Transverse colon (tissue), 4 donors: ENCODE results near the gene CPLX4. TPM values are rescaled to one million over a fixed set of nuclear protein-coding genes. Genes with fewer than 3 reads are reported as not detected.
"Not testable (repeated sequence)": the region's sequence is repeated elsewhere in the genome, so short reads cannot be mapped to it uniquely, and the experiment has no call there.

Source experiments
- DNase-seq: peaks from one replicate; pipeline ENCODE4 v3.0.0-alpha.2; 2019
- H3K27ac ChIP-seq, 4 donors: fragments of 200-600 bp; sonication (generic); 2 replicates each; pipeline ENCODE4 v1.5.1; 2016 to 2018; ENCODE audit warnings: inconsistent platforms in 4 of 4
- H3K27me3 ChIP-seq: fragments of 200-600 bp; sonication (generic); 2 replicates; pipeline ENCODE4 v1.5.1; 2017; ENCODE audit warnings: inconsistent platforms
- H3K36me3 ChIP-seq, 4 donors: fragments of 200-600 bp; sonication (generic); 2 replicates each; pipeline ENCODE4 v1.5.1; 2017 to 2019; ENCODE audit warnings: inconsistent platforms in 4 of 4
- H3K4me1 ChIP-seq, 4 donors: fragments of 200-600 bp; sonication (generic); 2 replicates each; pipeline ENCODE4 v1.5.1; 2017 to 2020; ENCODE audit warnings: inconsistent platforms in 4 of 4
- H3K4me3 ChIP-seq, 4 donors: fragments of 200-600 bp; sonication (generic); 1 replicate in 1 of 4; 2 replicates in 3 of 4; pipeline versions ENCODE4 v1.5.1 to v1.6.1; 2017 to 2019; ENCODE audit warnings: inconsistent platforms in 4 of 4
- H3K9me3 ChIP-seq, 2 donors: fragments of 200-600 bp; sonication (generic); 2 replicates each; pipeline ENCODE4 v1.5.1; 2017 to 2019; ENCODE audit warnings: inconsistent platforms in 2 of 2
- CTCF ChIP-seq, 5 experiments: fragments of 200-600 bp in 3 of 5; fragments of 450-650 bp in 2 of 5; sonication (generic) in 3 of 5; IDR thresholded peaks; 1 replicate in 2 of 5; 2 replicates in 3 of 5; pipeline ENCODE4 v1.5.1; 2016 to 2017; ENCODE audit warnings: antibody characterized with exemption in 5 of 5, inconsistent platforms in 3 of 5, mild to moderate bottlenecking in 2 of 5, moderate library complexity in 1 of 5
- EP300 ChIP-seq: sonication (generic); formaldehyde crosslinking; IDR thresholded peaks from one replicate; pipeline ENCODE4 v1.6.1; 2017; ENCODE audit warnings: antibody characterized with exemption, low read depth
- POLR2A ChIP-seq: fragments of 450-650 bp; IDR thresholded peaks from one replicate; pipeline ENCODE4 v1.6.1; 2016; ENCODE audit warnings: antibody characterized with exemption, mild to moderate bottlenecking, moderate library complexity
- POLR2AphosphoS5 ChIP-seq, 3 donors: sonication (generic); formaldehyde crosslinking; IDR thresholded peaks; one replicate each; pipeline ENCODE4 v1.6.1; 2016; ENCODE audit warnings: antibody characterized with exemption in 3 of 3
- WGBS, 2 donors: methylation state at CpG; one replicate each; pipeline ENCODE4 v1.1.5; 2018; ENCODE audit warnings: low coverage in 1 of 2; 5-methylcytosine and 5-hydroxymethylcytosine counted together
- in situ Hi-C, 4 donors: fragments of 200-750 bp; cut with MboI; loops; one replicate each; pipeline versions ENCODE4 v1.15.0 to v1.15.1; 2017; ENCODE audit warnings: low sequenced_read_pairs in 3 of 4, low pct_ligation_motif_present in 1 of 4, low pct_unique_long_range_greater_than_20kb in 1 of 4
- intact Hi-C: fragments of 100-400 bp; cut with DNase I; formaldehyde crosslinking; loops from one replicate; pipeline ENCODE4 v1.15.1; 2023; ENCODE audit warnings: low total_unique reads
- total RNA-seq, 4 donors: library from RNA; depleted of rRNA; stranded (reverse); fragments of >200 nt; gene quantifications; one replicate each; pipeline ENCODE4 v1.1.0, GENCODE V29; 2016

The CPLX4 gene
- total RNA-seq, 4 donors from 2014 or later: not detected

GRCh38 chr18:59263661-59264060 lies 54.8 kb downstream of the CPLX4 start:
- DNase-seq: no peak
- H3K27me3 ChIP-seq: peaks cover 62% of the 10 kb centered on the region
- in situ Hi-C loops (no loop called here), intact Hi-C loops (no loop called here)
- H3K4me1 ChIP-seq: peaks cover 0 to 12% (median 8%) of the 10 kb centered on the region in 4 donors
- no peak overlapping the region for H3K27ac ChIP-seq
- H3K36me3 ChIP-seq: no peaks in the 10 kb centered on the region
- no peaks in the 10 kb centered on the region for H3K9me3 ChIP-seq
- TF ChIP-seq EP300 (no peak), POLR2A (no peak), POLR2AphosphoS5 (IDR thresholded peaks at IDR 0.05) (no peak), CTCF (IDR thresholded peaks at IDR 0.05) (no peak)
- WGBS, 2 donors: 17% methylated on average over 16 of the region's 16 CpGs; no CpG with 5 or more reads in 1 of the 2 donors
- no peak overlapping the region for H3K4me3 ChIP-seq

GRCh38 chr18:59262243-59262642 lies 56.2 kb downstream of the CPLX4 start:
- H3K27me3 ChIP-seq: peaks cover 49% of the 10 kb centered on the region
- 83 to 97% methylated on average over 2 of the region's 2 CpGs for WGBS, 2 donors
- H3K4me1 ChIP-seq, H3K4me3 ChIP-seq, in situ Hi-C loops, H3K27ac ChIP-seq, intact Hi-C loops, H3K36me3 ChIP-seq, H3K9me3 ChIP-seq, DNase-seq: not testable (repeated sequence)

GRCh38 chr18:59261842-59262241 lies 56.6 kb downstream of the CPLX4 start:
- peaks cover 49% of the 10 kb centered on the region for H3K27me3 ChIP-seq
- intact Hi-C loops, in situ Hi-C loops, H3K4me3 ChIP-seq, H3K4me1 ChIP-seq, H3K27ac ChIP-seq, DNase-seq, H3K9me3 ChIP-seq, H3K36me3 ChIP-seq: not testable (repeated sequence)
- WGBS, 2 donors: 85% methylated on average over 3 of the region's 3 CpGs; no CpG with 5 or more reads in 1 of the 2 donors

GRCh38 chr18:59255491-59255890 lies 63.0 kb downstream of the CPLX4 start:
- intact Hi-C loops, H3K4me1 ChIP-seq, H3K36me3 ChIP-seq, H3K4me3 ChIP-seq, H3K27ac ChIP-seq, DNase-seq, in situ Hi-C loops, H3K9me3 ChIP-seq, H3K27me3 ChIP-seq: not testable (repeated sequence)
- 93% methylated on average over 21 of the region's 30 CpGs; no CpG with 5 or more reads in 1 of the 2 donors for WGBS, 2 donors

GRCh38 chr18:59249199-59249774 lies 69.2 kb downstream of the CPLX4 start:
- intact Hi-C loops (no loop called here), in situ Hi-C loops (no loop called here)
- WGBS, 2 donors: 21 to 42% methylated on average over 3 to 5 of the region's 5 CpGs
- no peak for TF ChIP-seq POLR2AphosphoS5 (IDR thresholded peaks at IDR 0.05)
- TF ChIP-seq CTCF (IDR thresholded peaks at IDR 0.05): peak; percentile 49 to 65 (median 63)
- no peak overlapping the region for H3K27ac ChIP-seq
- H3K9me3 ChIP-seq: no peaks in the 10 kb centered on the region
- H3K4me1 ChIP-seq: no peaks in the 10 kb centered on the region
- H3K36me3 ChIP-seq: no peaks in the 10 kb centered on the region
- no peak overlapping the region for H3K4me3 ChIP-seq
- peaks cover 37% of the 10 kb centered on the region for H3K27me3 ChIP-seq
- DNase-seq: peak; percentile 38

GRCh38 chr18:59246796-59247195 lies 71.7 kb downstream of the CPLX4 start:
- intact Hi-C loops (no loop called here), in situ Hi-C loops (no loop called here)
- H3K4me3 ChIP-seq: no peak overlapping the region
- no peaks in the 10 kb centered on the region for H3K9me3 ChIP-seq
- 40 to 67% methylated on average over 4 of the region's 4 CpGs for WGBS, 2 donors
- peaks cover 44% of the 10 kb centered on the region for H3K27me3 ChIP-seq
- no peak overlapping the region for H3K27ac ChIP-seq
- H3K4me1 ChIP-seq: no peaks in the 10 kb centered on the region
- DNase-seq: no peak
- TF ChIP-seq CTCF (IDR thresholded peaks at IDR 0.05): no peak
- TF ChIP-seq POLR2AphosphoS5 (IDR thresholded peaks at IDR 0.05): no peak
- no peak for TF ChIP-seq EP300
- TF ChIP-seq POLR2A: no peak
- H3K36me3 ChIP-seq: no peaks in the 10 kb centered on the region
